COR-L47 (cell line): ENCODE data around the gene AGBL1.

ENCODE experiments used
- DNase-seq: peaks from one replicate; lab custom pipeline; 2025; lab: John Stamatoyannopoulos, UW

Gene AGBL1

GRCh38 chr15:86163816-86164215 lies 84.1 kb downstream of the AGBL1 start:
- DNase-seq = no peak

GRCh38 chr15:86164232-86164898 lies 84.7 kb downstream of the AGBL1 start:
- DNase-seq = no peak

GRCh38 chr15:86165265-86166211 lies 85.9 kb downstream of the AGBL1 start:
- DNase-seq = no peak

DNA sequence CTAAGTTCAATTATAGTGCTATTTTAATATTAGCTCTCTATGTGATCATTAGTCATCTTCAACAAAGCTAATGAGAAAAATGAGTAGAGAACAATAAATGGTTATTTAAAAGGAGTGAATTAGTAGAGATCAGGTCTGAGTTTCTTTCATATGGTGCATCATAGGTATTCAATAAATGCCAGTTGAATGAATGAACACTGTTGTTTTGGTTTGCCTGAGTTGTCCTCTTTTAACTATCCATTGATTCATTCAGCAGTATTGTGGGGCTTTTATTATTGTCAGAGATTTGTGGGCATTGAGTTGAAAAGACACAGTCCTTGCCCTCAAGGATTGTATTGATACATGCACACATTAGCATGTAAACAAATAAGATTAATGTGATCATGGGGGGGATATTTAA lies 88.2 kb downstream of the AGBL1 start:
- no peak for DNase-seq

- no peak for DNase-seq
Observed at GRCh38 chr15:86178845-86179244, 99.2 kb downstream of the AGBL1 start.

- no peak for DNase-seq
Observed at GRCh38 chr15:86183596-86184491, 104.2 kb downstream of the AGBL1 start.

DNA sequence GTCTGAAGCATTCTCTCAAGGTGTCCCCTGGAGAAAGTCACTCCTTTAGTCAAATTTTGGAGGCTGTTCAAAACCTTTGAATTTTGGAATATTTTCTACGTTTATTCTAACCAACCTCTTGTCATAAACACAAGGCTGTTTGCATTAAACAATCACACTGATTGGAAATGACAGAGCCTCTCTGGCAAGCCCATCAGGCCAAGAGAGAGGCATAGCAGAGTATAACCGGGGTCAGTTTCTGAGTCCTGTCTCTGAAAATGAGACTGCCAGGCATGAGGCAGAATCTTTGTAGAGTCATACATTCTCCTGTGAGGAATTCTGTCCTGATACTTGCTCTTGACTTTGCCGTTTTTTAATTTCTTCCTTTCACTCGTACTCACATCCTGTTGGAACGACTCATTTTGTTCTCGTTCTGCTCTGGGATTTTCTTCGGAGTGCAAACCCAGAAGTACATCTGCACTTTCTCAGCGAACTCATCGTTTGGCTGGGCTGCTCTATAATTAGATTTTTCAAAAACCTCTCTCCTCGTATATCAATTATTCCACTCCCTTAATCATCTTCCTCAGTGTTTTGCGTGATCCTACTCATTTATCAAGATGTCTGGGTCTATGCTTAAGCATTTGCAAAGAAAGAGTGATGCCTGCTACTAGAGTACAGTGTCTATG lies 114.2 kb downstream of the AGBL1 start:
- no peak for DNase-seq

DNA sequence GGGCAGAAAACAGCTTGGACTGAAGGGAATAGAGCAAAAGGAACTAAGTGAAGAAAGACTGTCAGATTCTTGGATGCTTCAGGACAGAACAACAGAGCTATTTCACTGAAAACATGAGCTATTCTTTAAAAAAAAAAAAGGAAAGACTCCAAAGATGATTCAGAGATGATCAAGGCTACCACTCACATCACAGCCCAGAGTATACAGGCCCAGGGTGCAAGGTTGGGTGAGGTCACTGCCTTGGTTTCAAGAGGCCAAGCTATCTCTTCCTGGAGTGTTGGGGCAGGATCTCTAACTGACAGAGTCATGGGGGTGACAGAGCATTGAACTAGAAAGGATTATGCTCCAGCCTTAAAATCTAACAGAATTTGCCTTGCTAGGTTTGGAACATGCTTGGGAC lies 118.1 kb downstream of the AGBL1 start:
- DNase-seq = no peak

- DNase-seq = no peak
Observed at GRCh38 chr15:86199467-86200145, 119.9 kb downstream of the AGBL1 start.

DNA sequence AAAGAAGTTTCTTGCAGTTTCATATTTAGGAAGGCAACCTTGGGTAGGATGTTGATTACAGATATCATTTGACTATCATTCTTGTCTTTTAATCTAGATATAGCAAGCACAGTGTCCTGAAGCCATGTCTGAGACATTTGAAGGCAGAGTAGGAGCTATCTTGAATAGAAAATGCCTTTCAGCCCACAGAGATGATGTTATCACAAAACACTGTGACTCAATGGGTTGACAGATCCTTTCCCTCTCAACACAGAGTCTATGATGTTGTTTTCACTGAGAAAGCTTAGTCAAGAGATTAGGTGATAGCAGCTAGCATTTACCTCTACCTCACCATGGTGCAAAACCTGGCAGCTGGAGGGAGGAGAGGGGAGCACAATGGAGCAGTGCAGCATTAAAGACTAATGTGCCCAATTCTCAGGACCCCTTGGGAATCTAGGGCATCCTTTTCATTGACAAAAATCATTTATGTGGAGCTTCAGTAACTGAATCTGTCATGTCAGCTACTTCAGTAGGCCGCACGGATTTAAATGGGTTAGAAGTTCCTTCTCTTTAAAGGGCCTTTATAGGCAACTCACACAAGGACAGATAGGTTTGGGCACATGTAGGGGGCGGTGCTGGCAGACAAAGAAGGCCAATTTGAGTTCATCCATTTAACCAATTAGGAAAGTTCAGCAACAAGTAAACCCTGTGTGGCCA lies 121.8 kb downstream of the AGBL1 start:
- no peak for DNase-seq

- DNase-seq = no peak
Observed at GRCh38 chr15:86203462-86203861, 123.8 kb downstream of the AGBL1 start.

- DNase-seq = no peak
Observed at GRCh38 chr15:86205096-86205495, 125.4 kb downstream of the AGBL1 start.

GRCh38 chr15:86213420-86213819 lies 133.7 kb downstream of the AGBL1 start:
- no peak for DNase-seq

GRCh38 chr15:86213888-86214287 lies 134.2 kb downstream of the AGBL1 start:
- DNase-seq = no peak

- no peak for DNase-seq
Observed at GRCh38 chr15:86221119-86221518, 141.4 kb downstream of the AGBL1 start.

DNA sequence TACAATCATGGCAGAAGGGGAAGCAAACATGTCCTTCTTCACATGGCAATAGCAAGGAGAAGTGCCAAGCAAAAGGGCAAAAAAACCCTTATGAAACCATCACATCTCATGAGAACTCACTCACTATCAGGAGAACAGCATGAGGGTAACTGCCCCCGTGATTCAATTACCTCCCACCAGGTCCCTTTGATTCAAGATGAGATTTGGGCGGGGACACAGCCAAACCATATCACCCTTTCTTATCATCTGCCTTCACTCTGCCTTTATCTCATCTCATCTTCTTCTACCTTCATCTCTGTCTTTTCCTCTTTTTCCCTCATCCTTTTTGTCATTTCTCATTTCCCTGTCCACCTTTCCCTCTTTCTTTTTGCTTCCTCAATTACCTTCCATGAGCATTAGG lies 149.6 kb downstream of the AGBL1 start:
- no peak for DNase-seq

DNA sequence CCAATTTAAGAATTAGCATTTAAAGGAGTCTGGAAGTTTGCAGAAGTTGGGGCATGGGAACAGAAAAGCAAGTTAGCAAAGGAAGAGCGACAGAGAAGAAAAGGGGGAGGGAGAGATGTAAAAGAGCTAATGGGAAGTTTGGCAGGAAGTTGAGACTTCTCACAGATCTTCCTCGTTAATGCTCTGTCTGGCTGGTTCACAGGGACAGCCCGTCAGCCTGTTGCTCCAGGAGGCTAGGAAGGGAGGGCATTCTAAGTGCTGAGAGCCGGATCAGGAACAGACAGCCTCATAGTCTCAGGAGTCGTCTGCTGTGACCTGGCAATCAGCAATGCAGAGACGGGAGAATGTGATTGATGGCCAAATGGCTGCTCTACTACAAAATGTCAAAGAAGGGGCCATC lies 150.3 kb downstream of the AGBL1 start:
- DNase-seq = no peak

GRCh38 chr15:86231864-86232721 lies 152.4 kb downstream of the AGBL1 start:
- peak; percentile 28 for DNase-seq

DNA sequence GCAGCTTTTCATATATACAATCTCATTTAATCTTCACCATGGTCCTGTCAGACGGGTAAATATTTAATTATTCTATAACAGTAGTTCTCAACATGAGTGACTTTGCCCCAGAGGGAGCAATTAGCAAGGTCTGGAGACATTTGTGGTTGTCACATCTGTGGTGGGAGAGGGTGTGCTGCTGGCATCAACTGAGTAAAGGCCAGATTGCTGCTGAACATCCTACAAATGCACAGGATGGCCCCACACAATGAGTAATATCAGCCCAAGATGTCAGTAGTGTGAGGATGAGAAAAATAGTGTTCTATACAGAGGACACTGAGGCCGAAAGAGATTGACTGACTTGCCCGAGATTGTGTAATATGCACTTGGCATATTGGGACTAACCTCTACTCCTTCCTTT lies 156.0 kb downstream of the AGBL1 start:
- no peak for DNase-seq
